GM12891 (cell line): ENCODE data around the gene BCL10.

Experiments used
- PAX5 ChIP-seq: IDR thresholded peaks from 2 replicates; pipeline ENCODE4 v1.6.1; 2011; ENCODE audit warnings: low read length, moderate library complexity, mild to moderate bottlenecking; ENCODE audit not compliant: insufficient read depth, severe bottlenecking
- POLR2A ChIP-seq: IDR thresholded peaks from 2 replicates; pipeline ENCODE4 v1.6.1; 2011; ENCODE audit warnings: low read depth, low read length, control low read depth
- POLR2AphosphoS5 ChIP-seq: IDR thresholded peaks from 2 replicates; pipeline ENCODE4 v1.6.1; 2011; ENCODE audit warnings: low read depth, low read length, control low read depth
- SPI1 ChIP-seq: IDR thresholded peaks from 2 replicates; pipeline ENCODE4 v1.6.1; 2011; ENCODE audit warnings: low read depth, low read length, control low read depth
- TAF1 ChIP-seq: IDR thresholded peaks from 2 replicates; pipeline ENCODE4 v1.6.1; 2011; ENCODE audit warnings: low read depth, low read length, control low read depth

GRCh38 chr1:85240174-85240601, 36.2 kb downstream of the BCL10 start:
- TF ChIP-seq POLR2A: no peak
- no peak for TF ChIP-seq PAX5
- TF ChIP-seq POLR2AphosphoS5: no peak
- no peak for TF ChIP-seq TAF1
- no peak for TF ChIP-seq SPI1
